ENCODE data around the gene ASPHD1.

The ASPHD1 gene

GRCh38 chr16:29860218-29860617 lies 40.1 kb upstream of the ASPHD1 start:
- no peak for TF ChIP-seq CTCF (IDR thresholded peaks at IDR 0.05)

- TF ChIP-seq CTCF (IDR thresholded peaks at IDR 0.05): no peak
Measured at GRCh38 chr16:29862383-29862883, 37.9 kb upstream of the ASPHD1 start.

GRCh38 chr16:29862884-29863668 lies 37.2 kb upstream of the ASPHD1 start, which contains the start of gene CDIPT:
TSS of gene CDIPT (minus strand) at chr16:29863226. CDS start at chr16:29862857, 369 bp downstream.
- TF ChIP-seq CTCF (IDR thresholded peaks at IDR 0.05): peak; percentile 73

GRCh38 chr16:29863669-29863984 lies 36.7 kb upstream of the ASPHD1 start:
- TF ChIP-seq CTCF (IDR thresholded peaks at IDR 0.05): no peak

GRCh38 chr16:29864205-29864604 lies 36.1 kb upstream of the ASPHD1 start:
- TF ChIP-seq CTCF (IDR thresholded peaks at IDR 0.05): no peak

- TF ChIP-seq CTCF (IDR thresholded peaks at IDR 0.05): no peak
Measured at GRCh38 chr16:29868396-29869009, 31.8 kb upstream of the ASPHD1 start.

- no peak for TF ChIP-seq CTCF (IDR thresholded peaks at IDR 0.05)
Measured at GRCh38 chr16:29871822-29872546, 28.3 kb upstream of the ASPHD1 start.

Data from LNCAP (cell line).